ENCODE measurements around the gene SH3BP5.

Gene SH3BP5

GRCh38 chr3:15271785-15272381 lies 60.5 kb downstream of the SH3BP5 start:
- DNase-seq, result no peak

GRCh38 chr3:15271030-15271429 lies 61.4 kb downstream of the SH3BP5 start:
- no peak for DNase-seq

DNA sequence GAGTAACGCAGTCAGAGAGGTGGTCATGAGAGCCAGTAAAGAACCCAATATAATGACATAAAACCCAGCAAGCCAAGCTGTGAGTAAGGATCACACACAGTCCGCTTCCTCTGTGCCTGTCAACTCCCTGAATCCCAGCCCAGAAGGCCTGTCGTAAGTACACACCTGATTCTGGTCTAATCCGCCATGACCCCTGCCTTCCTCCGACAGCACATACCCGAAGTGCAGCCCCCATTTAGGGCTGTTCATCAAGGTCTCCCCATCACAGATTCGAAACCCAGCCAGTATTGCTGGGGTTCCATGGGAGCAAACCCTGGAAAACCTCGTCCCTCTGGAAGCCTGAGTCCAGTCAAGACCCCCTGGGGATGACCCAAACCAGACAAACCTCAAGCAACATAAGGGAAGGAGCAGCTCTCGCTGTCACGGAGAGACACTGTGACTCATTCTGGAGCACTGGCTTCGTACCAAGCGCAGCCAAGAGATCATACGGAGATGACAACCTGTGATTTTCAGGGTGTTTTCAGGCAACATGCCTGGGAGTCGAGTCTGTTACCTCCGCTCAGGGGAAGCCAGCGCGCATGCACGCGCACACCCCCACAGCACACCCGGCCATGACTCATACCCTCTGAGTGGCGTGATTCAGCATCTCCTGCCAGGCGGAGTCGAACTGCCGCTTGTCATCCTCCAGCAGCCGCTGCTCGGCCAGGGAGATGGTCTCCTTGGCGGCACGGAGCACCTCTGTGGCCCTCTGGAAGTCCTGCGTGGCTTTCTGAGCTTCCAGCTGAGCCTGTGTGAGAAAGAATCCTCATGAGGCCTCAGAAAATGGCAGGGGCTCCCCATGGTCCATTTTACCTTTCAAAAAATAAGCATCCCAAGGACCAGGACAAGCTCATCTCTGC lies 63.0 kb downstream of the SH3BP5 start:
- no peak for DNase-seq

DNA sequence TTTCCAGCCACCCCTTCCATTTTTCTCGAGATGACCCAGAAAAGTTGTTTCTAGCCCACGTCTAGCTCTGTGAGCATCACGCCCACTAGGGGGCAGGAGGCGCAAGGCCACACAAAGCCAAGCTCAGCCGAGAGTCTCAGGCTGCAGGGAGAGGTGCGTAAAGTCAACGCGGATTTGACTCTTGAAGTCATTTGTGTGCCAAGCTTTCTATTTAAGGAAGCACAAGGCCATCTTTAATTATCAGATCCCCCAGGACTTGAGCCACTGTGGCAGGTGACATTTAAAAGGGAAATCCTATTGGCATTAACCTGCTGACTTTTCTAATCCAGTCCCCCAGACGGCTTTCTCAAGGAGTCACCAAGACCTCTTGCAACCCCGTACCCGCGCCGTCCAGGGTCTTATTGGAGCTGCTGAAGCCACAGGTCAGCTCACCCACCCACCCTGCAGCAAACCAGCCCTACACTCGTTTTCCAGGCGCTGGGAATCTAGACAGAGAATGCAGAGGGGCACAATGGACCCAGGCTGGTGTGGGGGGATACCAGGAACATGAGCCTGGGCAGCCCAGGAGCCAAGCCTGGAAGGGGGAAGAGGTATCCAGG lies 64.3 kb downstream of the SH3BP5 start:
- DNase-seq, result peak; percentile 56

DNA sequence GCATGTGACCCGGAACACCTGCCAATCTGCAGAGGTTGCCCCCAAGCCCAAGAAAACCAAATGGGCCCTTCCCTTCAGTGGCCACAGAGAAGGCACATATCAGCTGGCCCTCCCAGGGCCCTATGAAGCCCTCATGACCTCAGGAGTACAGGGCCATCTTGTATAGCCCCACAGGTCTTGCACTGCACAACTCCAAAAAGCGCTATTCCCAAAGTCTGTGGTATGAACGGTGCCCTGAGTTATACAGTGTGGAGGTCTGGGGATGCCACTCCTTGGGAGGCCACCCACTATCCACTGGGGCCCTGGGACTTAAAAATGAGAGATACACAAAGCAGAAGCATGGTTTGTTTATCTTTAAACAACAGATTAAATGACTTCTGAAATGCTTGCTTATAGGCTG lies 64.9 kb downstream of the SH3BP5 start:
- no peak for DNase-seq

- DNase-seq, result no peak
These were observed 65.6 kb downstream of the SH3BP5 start for GRCh38 chr3:15266510-15267376.

DNA sequence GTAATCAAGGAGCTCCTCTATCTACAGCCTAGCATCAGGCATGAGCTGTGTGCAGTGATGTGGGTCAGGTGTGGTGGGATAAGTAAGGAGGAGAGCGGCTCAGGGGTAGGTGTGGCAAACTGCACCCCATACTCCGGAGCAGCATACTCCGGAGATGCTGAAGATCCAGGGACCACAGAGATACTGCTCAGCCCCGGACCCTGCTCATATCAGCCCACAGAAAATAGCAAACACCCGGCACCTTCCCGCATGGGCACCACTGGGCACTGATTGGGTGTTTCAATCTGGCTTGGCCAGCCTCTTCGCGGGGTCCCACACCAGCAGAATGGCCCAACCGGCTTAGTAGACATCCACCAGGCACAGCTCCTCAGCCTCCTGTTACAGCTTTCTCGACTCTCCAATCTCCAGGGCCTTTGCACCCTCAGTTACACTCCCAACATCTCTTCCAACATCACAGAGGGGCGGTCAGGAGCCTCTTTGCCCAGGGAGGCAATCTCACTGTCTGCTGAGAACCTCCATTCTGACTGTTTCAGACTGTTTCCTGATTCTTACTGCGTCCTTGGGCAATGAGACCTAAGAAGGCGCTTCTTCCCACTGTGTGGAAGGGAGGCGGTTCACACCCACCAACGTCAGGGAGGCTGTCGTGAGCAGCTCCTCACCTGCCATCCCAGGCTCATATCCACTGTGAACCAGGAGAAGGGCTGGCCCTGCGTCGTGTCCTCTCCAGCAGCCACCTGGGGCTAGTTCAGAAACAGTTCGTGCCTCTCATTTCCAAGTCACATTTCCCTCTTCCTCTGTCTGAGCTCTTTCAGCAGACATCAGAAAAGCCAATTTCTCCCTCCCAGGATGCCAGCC lies 66.5 kb downstream of the SH3BP5 start:
- no peak for DNase-seq

DNA sequence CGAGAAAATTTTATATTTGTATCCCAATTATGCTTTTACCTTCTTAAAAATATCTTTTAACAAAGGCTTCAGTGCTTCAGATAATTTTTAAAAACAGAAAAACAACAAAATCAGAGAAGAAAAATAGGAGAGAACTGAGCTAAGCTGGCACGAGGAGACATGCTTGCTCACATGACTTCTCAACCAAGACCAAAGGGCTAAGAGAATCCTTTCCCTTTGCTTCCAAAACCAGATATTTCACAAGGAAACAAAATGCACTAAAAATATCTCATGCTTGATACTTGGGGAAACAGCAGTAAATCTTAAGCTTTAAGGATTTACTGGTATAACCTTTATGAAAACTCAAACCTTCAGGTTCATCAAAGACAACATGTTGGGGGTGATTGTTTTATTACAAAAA lies 67.9 kb downstream of the SH3BP5 start:
- no peak for DNase-seq

DNA sequence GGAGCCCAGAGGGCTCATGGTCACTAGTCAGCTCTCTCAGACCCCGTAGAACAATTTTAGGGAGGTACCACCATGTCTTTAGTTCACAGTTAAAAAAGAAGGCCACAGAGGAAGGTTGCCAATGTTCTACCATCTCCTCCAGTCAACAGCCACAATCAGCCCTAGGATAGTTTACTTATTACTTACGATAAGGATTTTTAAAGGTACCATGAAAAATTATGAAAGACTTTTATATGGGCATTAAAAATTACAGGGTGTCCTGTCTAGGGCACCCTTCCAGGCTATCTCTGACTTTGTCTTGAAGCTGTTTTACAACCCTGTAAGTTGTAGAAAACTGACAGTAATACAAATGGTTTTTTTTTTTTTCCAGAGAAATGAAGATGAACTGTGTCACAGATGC lies 68.5 kb downstream of the SH3BP5 start:
- DNase-seq, result no peak

GRCh38 chr3:15263120-15263519 lies 69.3 kb downstream of the SH3BP5 start:
- DNase-seq, result no peak

GRCh38 chr3:15262021-15262420 lies 70.4 kb downstream of the SH3BP5 start:
- DNase-seq, result no peak

GRCh38 chr3:15261274-15261673 lies 71.1 kb downstream of the SH3BP5 start:
- DNase-seq, result no peak

- DNase-seq, result no peak
These were observed 71.9 kb downstream of the SH3BP5 start for GRCh38 chr3:15260531-15260930.

GRCh38 chr3:15258720-15259119 lies 73.7 kb downstream of the SH3BP5 start:
- no peak for DNase-seq

DNA sequence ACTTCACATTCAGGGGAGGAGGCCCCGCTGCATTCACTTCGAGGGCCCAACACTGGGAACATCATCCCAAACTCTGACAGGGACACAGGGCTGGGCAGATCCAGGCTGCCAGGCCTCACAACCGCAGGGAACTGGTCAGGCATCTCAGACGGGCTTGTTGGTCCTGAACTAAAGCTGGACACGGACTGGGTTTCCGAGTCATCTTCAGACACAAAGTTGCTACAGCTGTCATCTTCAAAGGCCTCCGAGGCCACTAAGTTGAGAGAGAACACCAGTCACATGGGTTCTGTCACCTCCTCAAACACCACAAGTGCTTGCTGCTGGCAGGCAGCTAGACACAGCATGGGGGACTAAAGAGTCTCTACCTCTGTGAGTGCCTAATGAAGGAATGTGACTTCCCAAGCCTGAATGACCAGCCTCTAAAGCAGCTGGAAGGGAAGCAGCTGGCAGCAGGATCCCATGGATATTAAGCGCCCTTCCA lies 75.5 kb downstream of the SH3BP5 start:
- no peak for DNase-seq

DNA sequence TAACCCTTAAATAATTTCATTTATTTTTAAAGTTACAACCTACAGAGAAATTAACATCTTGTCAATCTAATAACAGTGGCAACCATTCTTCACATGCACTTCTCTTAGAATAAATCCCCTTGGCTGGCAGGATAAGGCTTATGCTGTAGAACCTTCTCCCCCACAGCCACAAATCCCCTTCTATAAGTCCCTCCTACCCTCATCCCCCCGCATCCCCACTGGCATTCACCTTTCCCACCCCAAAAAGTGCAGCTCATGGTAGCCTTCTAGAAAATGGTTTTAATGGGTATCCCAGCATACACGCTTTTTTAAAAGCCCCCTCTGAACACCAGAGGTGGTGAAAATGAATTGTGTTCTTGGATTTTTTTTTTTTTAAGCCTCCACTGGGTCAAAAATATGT lies 77.2 kb downstream of the SH3BP5 start:
- DNase-seq, result no peak

DNA sequence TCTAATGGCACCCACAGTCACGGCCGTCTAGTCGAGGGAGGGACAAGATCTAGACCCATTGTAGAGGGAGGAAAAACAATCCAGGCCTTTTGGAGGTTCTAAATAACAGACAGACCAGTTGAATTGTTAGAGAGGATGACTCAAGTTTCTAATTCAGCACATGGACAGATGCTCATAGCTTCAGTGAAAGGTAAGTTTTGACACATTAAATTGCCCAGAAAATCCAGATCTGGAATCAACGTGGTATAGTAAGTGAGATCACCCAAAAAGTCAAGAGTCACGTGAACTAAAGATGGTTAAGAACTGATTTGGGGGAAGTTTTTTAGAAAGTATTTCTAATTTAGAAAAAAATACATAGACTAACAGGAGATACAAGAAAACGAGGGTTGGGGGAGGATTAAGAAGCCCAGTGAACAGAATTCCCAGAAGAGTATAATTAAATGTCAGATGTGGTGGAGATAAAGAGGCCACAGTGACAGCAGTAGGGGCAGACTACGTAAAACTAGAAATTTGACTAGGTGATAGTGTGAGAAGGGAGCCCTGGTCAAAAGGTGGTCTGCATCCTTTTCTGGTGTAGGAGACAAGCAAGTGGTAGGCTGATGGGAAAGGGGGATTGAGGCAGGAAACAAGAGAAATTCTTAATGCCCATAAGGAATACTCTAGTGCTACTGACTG lies 79.2 kb downstream of the SH3BP5 start:
- DNase-seq, result no peak

- DNase-seq, result no peak
These were observed 86.2 kb downstream of the SH3BP5 start for GRCh38 chr3:15246186-15246585.

- no peak for DNase-seq
These were observed 88.4 kb downstream of the SH3BP5 start for GRCh38 chr3:15243822-15244482.

DNA sequence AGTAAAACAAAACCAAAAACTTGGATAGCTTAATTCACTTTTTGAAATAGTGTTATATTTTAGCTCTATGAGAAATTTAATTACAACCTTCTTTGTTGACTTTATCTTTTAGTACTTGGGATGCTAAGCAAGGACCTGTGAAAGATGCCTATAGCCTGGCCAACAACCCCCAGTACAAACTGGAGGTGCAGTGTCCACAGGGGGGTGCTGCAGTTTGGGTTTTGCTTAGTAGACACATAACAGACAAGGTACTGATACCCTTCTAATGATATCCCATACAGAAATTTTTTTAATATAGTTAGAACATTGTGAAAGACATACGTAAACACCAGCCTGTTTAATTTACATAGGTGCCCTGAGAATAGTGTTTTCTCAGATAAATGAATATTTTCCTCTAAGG lies 91.0 kb downstream of the SH3BP5 start:
- no peak for DNase-seq

DNA sequence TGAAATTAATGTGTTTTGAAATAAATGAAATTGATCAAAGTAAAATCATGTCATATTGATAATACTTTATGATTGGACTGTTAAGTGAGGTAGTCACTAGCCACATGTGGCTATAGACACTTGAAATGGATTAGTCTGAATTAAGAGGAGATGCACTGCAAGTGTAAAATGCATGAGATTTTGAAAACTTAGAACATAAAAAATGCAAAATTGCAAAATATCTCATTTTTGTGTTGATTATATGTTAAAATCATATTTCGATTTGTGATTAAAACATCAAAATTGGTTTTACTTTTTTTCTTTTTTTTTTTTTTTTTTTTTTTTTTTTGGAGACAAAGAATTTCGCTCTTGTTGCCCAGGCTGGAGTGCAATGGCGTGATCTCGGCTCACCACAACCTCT lies 103.1 kb downstream of the SH3BP5 start:
- no peak for DNase-seq
